GM19372 (cell line): ENCODE measurements around the gene NUMA1.

Experiments
- ATAC-seq: cut with Tn5 transposase; IDR thresholded peaks from one replicate; pipeline ENCODE4 v1.9.1; 2021; ENCODE audit warnings: mild to moderate bottlenecking, low read depth, moderate library complexity; ENCODE audit not compliant: unreplicated experiment

The NUMA1 gene

DNA sequence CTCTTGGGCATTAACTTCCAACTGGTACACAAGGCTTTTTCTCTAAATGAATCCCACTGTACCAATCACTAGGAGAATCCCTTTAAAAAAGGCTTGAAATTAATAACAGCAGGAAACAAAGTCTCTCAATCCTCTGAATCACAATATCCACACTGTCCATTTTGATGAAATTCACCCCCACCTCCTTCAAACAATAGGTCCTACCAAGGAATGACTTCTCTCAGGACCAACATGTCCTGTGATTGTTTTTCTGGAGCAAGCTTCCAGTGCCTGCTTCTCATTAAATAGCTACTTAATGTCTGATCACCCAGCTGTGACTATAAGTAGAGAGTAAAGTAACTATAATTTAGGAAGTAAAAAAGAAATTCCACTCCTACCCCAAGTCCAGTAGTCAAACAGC is 13.1 kb downstream of the NUMA1 start:
- no peak for ATAC-seq

DNA sequence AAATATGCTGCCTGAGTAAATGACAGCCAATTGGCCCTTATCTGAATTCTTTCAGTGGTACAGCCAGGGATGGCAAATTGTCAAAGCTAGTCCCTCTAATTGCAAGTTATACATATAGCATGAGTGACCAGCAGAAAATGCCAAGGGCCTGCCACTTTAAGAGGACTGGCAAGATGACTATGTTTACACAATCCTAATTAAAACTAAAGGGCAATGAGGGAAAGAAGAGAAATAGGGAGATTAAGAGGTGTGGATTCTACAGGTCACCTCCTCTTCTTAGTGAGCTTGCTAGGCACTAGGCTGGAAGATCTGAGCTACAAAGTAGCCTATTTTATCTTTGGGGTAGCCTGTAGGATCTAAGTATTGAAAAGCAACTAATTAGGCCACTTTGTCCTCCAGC is 13.5 kb downstream of the NUMA1 start:
- ATAC-seq, result no peak

- no peak for ATAC-seq
Measured at GRCh38 chr11:72061739-72062396, 18.5 kb downstream of the NUMA1 start.

DNA sequence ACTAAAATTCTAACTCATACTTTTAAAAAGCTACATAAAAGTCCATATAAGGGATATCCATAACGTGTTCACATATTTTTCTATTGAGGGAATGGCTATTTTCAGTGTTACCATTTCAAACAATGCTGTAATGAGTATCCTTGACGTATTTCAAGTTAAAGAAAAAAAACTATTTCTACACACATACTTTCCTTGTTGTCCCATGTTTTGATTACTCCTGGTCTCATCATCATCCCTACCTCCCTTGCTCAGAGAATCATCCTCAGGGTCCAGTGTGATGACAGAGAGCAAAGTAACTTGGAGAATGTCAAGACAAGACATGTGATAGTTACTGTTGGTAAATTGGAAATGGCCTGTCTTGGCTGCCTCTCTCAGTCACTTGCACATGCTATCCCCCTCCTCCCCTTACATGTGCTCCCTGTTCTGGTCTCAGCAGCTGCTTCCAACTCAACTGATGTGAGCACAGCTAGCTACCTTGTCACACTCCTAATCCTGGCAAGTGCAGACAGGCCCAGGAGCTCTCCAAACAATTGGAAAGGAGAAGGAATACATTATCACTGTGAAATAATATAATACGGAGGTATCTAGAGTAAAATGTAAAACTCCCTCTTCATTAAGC is 21.8 kb downstream of the NUMA1 start:
- no peak for ATAC-seq

GRCh38 chr11:72048766-72049460 is 31.4 kb downstream of the NUMA1 start:
- ATAC-seq, result no peak

GRCh38 chr11:72045849-72046248 is 34.5 kb downstream of the NUMA1 start:
- ATAC-seq, result no peak

- no peak for ATAC-seq
Measured at GRCh38 chr11:72042064-72042745, 38.1 kb downstream of the NUMA1 start.

DNA sequence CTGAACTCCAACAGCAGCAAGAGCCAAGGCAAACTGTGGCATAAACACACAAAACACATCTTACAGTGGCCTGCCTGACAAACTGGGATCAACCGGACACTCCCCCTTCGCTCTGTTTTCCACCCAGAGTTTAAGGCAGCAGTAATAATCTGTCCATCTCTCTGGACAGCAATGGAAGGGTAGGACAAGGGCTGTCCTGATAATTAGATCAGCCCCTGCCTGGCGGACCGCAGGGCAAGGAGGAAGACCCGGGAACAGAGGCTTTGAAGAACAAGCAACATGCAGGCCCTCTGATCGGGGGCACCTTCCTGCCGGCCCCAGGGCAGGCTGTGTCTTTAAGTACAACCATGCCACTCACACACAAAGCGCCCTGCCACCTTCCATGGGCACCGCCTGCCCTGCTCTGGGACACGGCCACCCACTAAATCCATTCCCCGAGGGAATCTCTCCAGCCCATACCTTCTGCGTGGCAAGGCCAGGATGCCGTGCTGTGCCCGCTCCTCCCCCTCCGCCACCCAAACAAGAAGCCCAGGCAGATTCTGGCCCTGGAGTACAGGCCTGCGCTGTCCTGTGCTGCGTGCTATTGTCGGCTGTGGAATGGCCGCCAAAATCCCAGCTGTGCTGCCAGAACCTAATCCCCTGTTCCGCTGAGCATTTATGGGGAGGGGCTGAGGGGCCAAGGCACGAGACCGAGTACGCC is 38.8 kb downstream of the NUMA1 start:
- ATAC-seq, result no peak

DNA sequence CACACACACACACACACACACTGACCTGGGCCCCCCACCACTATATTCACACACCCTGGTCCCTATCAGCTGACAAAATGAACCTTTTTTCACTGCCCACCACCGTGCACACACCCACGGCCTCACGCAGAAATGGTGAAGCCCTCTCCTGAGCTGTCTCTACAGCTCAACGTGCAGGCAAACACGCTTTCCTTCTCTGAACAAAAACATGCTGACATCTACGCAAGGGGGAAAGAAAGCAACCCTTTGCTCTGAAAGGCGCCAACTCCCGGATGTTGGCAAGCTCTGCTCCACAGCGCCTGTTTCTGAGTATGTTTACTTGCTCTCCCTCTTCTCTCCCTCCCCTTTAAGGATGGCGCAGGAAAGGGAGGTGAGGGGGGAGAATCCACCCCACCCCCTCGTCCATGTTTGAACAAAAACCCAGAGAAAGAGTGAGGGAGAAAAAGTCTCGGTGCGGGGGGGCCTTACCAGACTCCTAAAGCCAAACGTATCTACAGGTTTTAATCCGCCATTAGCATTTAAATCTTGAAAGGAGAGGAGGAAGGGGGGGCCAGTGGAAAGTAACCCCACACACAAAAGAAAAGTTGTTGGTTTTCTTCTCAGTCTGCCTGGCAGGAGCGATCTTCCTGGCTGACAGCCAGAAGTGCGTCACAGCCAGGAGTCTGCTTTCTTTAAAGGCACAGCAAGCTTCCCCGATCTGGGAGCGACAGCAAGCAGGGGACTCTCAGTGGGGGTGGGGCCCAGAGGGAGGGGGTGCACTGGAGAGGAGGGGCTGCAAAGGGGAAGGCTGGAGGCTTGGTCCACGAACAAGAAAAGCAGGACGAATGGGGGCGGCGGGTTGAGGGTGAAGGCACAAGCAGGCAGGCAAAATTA is 39.6 kb downstream of the NUMA1 start:
- no peak for ATAC-seq

GRCh38 chr11:72039856-72040401 is 40.4 kb downstream of the NUMA1 start:
- no peak for ATAC-seq

GRCh38 chr11:72039031-72039855 is 41.1 kb downstream of the NUMA1 start:
- no peak for ATAC-seq

DNA sequence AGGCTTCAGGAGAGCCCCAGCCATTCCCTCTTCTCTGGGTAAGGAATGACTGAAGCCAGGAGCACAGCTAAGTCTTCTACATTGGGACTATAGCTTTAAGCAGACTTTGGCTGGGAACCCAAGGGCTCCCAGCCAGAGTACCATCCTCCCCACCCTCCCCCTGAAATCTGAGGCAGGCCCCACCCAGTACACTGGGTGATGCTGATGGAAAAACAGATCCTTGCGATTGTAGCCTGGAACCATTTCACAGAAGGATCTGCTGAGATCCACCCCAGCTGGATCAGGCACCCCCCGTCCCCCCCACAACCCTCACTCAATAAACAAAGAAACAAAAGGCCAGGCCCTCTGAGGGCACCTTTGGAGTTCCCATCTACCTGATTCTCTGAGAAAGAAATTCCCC is 41.9 kb downstream of the NUMA1 start:
- no peak for ATAC-seq

DNA sequence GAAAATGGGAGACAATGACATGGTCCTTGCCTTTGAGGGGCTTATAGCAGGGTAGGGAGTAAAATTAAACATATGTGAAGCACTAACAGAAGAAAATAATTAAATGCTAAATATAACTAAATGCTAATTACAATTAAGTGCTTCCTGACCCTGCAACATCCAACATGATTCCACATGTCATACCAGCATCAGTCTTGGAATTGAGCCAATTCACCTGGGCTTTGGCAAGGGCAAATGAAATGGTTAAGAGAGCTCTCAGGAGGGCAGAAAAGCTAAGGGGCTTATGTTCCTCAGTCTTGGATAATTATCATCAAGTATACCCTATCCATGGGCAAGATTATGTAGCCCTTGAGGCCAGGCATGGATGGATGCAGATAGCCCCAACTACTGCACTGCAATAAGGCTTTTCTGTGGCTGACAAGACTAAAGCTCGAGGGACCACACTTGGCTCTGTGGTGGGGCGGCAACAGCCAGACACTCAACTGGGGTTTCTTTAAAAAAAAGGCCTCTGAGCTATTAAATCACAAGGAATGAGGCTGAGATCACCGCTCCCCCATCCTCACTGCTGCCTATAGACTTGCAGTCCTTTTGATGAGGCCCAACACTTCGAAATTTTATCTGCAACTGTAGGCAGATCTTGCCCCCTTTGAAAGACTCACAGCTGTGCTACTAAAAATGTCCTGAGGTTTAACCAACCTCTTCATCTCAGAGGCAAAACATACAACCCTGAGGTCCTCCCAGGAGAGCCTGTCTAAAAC is 42.6 kb downstream of the NUMA1 start:
- no peak for ATAC-seq

- ATAC-seq, result no peak
Measured at GRCh38 chr11:72036687-72037086, 43.7 kb downstream of the NUMA1 start.

- no peak for ATAC-seq
Measured at GRCh38 chr11:72030472-72031045, 49.8 kb downstream of the NUMA1 start.

DNA sequence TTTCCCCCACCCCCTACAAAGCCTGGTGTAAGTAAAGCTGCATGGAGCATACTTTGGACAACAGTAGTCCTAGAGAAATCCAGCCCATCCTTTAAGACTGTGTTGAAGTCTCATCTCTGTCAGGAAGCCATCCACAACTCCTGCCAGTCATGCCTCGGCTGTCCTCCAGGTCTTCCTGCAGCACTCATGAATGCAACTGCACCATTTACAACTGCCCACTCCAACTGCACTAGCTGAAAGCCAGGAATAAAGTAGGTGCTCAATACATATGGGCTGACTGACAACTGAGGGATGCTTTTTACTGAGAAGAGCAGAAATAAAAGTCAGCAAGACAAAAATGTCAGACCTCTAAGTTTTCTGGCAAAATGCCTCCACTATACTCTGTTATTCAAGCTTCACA is 54.3 kb downstream of the NUMA1 start:
- ATAC-seq, result no peak

GRCh38 chr11:72024069-72024754 is 56.1 kb downstream of the NUMA1 start:
- no peak for ATAC-seq
